ENCODE data around the gene SAMD11.
"Not testable (repeated sequence)": the region's sequence is repeated elsewhere in the genome, so short reads cannot be mapped to it uniquely, and the experiment has no call there.

Gene SAMD11

DNA sequence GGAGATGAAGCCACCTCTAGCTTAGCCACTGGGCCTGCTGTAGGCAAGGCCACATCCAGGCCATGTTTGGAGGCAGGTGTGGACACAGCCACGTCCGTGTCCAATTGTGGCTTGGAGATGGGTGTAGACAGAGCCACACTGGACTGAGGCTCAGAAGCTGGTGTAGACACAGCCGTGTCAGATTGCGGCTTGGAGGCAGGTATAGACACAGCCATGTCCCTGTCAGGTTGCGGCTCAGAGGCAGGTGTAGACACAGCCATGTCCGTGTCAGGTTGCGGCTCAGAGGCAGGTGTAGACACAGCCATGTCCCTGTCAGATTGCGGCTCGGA is 56.0 kb downstream of the SAMD11 start:
- DNase-seq (ENCODE audit: low read depth in 1 of 2, low spot score in 1 of 2), result no peak
- TF ChIP-seq JUND (IDR thresholded peaks at IDR 0.05; ENCODE audit: low read depth), result no peak
- in situ Hi-C loops (cut with HindIII; ENCODE audit: low pct_unique_long_range_greater_than_20kb, low sequenced_read_pairs), result no loop called here

DNA sequence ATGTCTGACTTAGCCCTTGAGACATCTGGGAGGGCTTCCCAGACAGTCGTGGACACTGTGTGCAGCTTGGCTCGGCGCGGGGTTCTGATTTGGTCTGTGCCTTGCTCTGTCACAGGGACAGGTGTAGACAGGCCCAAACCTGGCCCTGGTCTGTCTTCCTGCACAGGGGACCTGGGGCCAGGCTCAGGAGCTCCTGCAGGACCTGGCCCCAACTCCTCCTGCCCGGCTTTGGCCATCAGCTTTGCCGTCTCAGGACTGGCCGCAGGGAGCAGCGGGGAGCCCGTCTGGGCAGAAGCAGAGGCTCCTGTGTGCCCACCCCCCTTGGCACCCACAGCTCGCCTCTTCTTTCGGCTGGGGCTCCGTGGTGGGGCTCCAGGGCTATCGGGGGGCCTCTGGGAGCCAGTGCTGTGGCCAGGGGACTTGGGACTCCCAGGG is 56.4 kb downstream of the SAMD11 start:
- in situ Hi-C loops (cut with HindIII; ENCODE audit: low pct_unique_long_range_greater_than_20kb, low sequenced_read_pairs), result no loop called here
- no peak for TF ChIP-seq JUND (IDR thresholded peaks at IDR 0.05; ENCODE audit: low read depth)
- DNase-seq (ENCODE audit: low read depth in 1 of 2, low spot score in 1 of 2), result no peak

DNA sequence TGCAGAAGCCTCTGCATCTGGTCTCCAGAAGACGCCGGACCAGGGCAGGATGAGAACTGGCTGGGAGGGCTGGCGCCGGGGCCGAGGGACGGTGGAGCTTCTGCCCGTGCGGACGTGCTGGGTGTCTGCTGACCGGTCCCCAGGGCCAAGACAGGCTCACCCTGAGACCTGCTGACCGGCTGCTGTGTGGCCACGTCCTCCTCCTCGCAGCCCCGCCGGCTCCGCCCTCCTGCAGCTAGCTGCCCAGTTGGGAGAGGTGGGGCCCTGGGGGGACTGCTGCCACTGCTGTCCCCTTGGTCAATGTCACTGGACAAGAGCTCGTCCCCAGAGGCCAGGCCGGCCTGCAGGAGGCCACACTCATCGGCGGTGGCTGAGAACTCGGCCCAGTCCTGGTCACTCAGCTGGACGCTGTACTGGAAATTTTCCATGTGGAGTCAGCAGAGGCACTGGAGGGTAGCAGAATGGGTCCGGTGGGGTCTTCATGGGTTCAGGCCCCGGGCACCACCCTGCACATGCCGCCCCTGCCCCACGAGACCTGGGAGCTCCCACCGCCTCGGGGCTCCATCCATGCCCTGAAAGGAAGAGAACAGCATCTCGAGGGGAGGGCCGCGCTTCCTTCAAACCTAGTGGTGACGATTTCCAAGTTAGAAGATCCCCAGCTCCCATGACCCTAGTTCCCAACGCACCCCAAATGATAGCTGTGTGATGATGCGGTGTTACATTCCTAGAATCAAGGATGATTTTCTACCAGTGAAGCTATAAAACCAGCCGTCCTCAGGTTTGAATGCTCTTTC is 57.1 kb downstream of the SAMD11 start:
- TF ChIP-seq JUND (IDR thresholded peaks at IDR 0.05; ENCODE audit: low read depth), result no peak
- in situ Hi-C loops (cut with HindIII; ENCODE audit: low pct_unique_long_range_greater_than_20kb, low sequenced_read_pairs), result no loop called here
- no peak for DNase-seq (ENCODE audit: low read depth in 1 of 2, low spot score in 1 of 2)

DNA sequence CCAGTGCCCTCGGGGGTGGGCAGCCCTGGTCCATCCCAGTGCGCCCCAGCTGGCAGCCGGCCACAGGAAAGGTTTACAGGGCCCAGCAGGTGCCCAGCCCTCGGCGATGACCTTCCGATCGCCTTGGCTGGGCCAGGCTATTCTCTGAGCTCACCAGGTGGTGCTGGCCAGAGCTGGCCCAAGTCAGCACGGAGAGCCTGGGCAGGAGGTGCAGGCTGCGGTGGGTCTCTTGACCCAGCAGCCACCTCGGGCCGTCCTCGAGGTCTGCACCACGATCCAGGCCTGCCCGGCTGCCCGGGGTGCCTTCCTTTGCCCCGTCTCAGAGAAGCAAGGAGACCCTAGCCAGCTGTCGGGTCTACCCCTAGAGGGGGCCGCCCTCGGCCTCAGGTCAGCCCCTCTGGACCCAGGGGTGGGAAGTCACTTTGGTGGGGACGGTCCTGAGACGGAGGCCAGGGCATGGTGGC is 57.8 kb downstream of the SAMD11 start:
- DNase-seq (ENCODE audit: low read depth in 1 of 2, low spot score in 1 of 2), result no peak
- TF ChIP-seq JUND (IDR thresholded peaks at IDR 0.05; ENCODE audit: low read depth), result no peak
- in situ Hi-C loops (cut with HindIII; ENCODE audit: low pct_unique_long_range_greater_than_20kb, low sequenced_read_pairs), result no loop called here

DNA sequence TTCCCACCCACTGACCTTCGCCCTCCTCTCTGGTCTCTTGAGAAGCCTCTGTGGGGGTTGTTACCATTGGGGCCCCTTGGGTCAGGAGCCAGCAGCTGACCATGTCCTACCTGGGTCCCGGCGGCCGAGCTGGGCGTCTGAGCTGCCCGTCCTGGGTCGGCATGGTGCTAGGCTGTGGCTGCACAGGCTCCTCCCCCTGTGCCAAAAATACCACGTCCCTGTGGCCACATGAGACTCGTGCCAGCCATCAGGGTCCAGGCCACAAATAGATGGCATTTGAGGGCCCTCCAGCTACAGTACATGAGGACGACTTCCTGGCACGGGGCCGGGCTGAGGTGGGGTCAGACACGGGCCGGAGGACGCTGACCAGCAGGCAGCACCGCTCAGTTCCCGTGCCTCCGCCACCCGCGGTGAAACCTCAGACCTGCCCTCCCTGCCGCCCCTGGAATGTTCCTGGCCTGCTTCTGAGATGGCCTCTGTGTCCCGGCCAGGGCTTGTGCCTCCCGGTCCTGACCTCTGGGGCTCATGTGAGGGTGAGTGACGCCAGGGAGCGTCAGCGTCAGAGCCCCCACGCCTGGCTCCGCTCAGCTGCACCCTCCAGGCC is 58.3 kb downstream of the SAMD11 start, which contains the start of gene PERM1:
TSS of gene PERM1 (minus strand) at position 139 of the 604 bp plus-strand sequence. CDS start 1,064 bp downstream, outside the sequence.
- in situ Hi-C loops (cut with HindIII; ENCODE audit: low pct_unique_long_range_greater_than_20kb, low sequenced_read_pairs), result no loop called here
- DNase-seq (ENCODE audit: low read depth in 1 of 2, low spot score in 1 of 2), result no peak
- TF ChIP-seq JUND (IDR thresholded peaks at IDR 0.05; ENCODE audit: low read depth), result no peak

DNA sequence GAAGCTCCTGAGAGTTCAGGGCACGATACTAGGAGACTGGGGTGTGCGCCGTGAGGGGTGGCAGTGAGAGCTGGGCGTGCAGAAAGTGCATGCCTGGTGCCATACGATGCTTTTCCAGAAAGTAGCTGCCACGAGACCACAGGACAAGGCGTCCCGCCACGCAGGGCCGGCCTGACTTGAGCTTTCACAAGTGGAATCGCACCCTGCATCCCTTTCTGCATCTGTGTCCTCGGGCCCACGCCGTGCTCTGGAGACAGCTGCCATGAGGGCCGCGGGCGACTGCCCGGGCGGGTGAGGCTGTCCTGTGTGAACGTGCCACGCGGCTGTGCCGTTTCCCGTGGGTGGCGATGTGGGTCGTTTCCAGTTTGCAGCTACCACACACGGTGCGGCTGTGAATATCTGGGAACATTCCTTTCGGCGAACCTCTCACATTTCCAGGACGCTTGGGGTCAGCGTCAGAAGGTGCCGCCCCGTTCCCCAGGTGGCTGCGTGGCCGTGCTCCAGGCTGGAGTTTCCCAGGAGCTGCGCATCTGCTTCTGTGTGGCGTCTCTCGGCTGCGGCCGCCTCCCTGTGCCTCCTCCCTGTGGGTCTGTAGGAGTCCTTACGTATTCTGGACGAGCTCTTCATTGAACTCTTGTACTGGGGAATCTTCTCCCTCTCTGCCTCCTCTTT is 59.2 kb downstream of the SAMD11 start:
- DNase-seq (ENCODE audit: low read depth in 1 of 2, low spot score in 1 of 2), result no peak
- no peak for TF ChIP-seq JUND (IDR thresholded peaks at IDR 0.05; ENCODE audit: low read depth)
- in situ Hi-C loops (cut with HindIII; ENCODE audit: low pct_unique_long_range_greater_than_20kb, low sequenced_read_pairs), result no loop called here

DNA sequence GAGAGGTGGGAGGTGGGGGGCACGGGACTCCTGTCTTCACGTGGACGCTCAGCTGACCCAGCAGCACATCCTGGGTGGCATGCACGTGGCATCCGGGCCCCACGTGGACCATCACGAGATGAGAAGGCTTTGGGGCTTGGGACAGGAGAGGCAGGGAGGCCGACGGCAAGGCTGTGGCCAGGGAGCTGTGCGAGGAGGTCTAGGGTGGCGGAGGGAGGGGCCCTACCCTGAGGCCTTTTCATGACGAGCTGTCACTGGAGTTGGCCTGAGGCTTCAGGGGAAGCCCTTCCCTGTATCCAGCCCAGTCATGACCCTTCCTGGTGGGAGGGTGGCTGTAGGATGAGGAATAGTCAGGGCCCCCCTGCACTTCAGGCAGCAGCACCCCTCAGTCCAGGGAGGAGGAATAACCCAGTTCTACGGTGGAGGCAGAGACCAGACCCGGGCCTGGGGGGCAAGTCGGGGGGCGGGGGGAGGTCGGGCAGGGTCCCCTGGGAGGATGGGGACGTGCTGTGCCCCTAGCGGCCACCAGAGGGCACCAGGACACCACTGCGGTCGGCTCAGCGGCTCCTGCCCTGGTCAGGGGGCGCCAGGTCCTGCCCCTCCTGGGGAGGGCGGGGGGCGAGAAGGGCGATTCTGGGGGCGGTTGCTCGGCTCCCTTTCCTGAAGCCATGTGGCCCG is 60.2 kb downstream of the SAMD11 start:
- DNase-seq (ENCODE audit: low read depth in 1 of 2, low spot score in 1 of 2), result no peak
- TF ChIP-seq JUND (IDR thresholded peaks at IDR 0.05; ENCODE audit: low read depth), result no peak
- in situ Hi-C loops (cut with HindIII; ENCODE audit: low pct_unique_long_range_greater_than_20kb, low sequenced_read_pairs), result no loop called here

DNA sequence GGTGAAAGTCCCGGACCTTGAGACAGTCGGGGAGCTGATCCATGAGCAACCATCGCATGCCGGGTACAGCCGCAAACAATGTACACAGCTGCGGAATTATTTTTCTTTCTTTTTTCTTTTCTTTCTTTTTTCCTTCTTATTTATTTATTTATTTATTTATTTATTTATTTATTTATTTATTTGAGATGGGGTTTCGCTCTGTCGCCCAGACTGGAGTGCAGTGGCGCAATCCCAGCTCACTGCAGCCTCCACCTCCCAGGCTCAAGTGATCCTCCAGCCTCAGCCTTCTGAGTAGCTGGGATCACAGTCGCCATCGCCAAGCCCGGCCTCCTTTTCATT is 60.7 kb downstream of the SAMD11 start:
- TF ChIP-seq JUND (IDR thresholded peaks at IDR 0.05; ENCODE audit: low read depth), result no peak
- in situ Hi-C loops (cut with HindIII; ENCODE audit: low pct_unique_long_range_greater_than_20kb, low sequenced_read_pairs), result no loop called here
- DNase-seq (ENCODE audit: low read depth in 1 of 2, low spot score in 1 of 2), result no peak

DNA sequence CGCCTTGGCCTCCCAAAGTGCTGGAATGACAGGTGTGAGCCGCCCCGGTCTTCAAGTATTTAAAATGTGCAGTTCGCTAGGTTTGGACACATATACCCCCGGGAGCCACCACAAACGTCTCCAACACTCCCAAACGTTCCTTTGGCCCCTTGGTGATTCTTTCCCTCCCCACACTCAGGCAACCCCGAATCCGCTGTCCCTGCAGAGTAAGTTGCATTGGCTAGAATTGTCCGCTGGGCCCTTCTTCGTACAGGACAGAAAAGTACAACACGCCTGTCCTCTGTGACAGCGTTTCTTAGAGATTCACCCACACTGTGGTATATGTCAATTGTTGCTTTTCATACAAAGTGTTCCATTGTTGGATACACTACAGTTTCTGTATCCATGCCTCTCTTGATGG is 61.4 kb downstream of the SAMD11 start:
- in situ Hi-C loops (cut with HindIII; ENCODE audit: low pct_unique_long_range_greater_than_20kb, low sequenced_read_pairs), result no loop called here
- TF ChIP-seq JUND (IDR thresholded peaks at IDR 0.05; ENCODE audit: low read depth), result no peak
- no peak for DNase-seq (ENCODE audit: low read depth in 1 of 2, low spot score in 1 of 2)

DNA sequence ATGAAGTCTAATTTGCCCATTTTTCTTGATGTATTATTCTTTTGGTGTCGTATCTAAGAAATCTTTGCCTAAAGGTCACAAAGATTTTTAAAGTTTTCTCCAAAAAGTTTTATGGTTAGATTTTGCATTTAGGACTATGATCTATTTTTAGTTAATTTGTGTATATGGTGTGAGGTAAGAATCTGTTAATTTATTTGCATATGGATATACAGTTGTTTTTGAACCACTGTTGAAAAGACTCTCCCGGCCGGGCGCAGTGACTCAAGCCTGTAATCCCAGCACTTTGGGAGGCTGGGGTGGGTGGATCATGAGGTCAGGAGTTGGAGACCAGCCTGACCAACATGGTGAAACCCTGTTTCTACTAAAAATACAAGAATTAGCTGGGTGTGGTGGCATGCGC is 64.3 kb downstream of the SAMD11 start:
- DNase-seq (ENCODE audit: low read depth in 1 of 2, low spot score in 1 of 2); in situ Hi-C loops (cut with HindIII; ENCODE audit: low pct_unique_long_range_greater_than_20kb, low sequenced_read_pairs): not testable (repeated sequence)

DNA sequence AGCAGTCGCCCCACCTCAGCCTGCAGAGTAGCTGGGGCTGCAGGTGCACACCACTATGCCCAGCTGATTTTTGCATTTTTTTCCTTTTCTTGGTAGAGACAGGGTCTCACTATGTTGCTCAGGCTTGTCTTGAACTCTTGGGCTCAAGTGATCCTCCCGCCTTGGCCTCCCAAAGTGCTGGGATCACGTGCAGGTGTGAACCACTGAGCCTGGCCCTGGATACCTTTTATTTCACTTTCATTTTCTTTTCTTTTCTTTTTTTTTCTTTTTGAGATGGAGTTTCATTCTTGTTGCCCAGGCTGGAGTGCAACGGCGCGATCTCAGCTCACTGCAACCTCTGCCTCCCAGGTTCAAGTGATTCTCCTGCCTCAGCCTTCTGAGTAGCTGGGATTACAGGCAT is 67.6 kb downstream of the SAMD11 start:
- DNase-seq (ENCODE audit: low read depth in 1 of 2, low spot score in 1 of 2); in situ Hi-C loops (cut with HindIII; ENCODE audit: low pct_unique_long_range_greater_than_20kb, low sequenced_read_pairs): not testable (repeated sequence)

DNA sequence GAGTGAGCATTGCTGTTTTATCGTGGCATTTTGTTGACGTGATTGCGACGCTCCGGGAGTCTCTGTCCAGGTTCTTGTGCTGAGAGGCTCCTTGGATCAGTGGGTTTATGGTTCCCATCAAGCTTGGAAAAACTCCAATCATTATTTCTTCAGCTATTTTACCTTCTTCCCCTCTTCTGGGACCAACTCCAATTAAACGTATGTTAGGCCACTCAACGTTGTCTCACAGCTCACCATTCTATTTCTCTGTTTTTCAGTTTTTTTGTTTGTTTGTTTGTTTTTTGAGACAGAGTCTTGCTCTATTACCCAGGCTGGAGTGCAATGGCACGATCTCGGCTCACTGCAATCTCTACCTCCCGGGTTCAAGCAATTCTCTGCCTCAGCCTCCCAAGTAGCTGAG is 68.2 kb downstream of the SAMD11 start:
- DNase-seq (ENCODE audit: low read depth in 1 of 2, low spot score in 1 of 2), result no peak
- TF ChIP-seq JUND (IDR thresholded peaks at IDR 0.05; ENCODE audit: low read depth), result no peak
- in situ Hi-C loops (cut with HindIII; ENCODE audit: low pct_unique_long_range_greater_than_20kb, low sequenced_read_pairs), result no loop called here

DNA sequence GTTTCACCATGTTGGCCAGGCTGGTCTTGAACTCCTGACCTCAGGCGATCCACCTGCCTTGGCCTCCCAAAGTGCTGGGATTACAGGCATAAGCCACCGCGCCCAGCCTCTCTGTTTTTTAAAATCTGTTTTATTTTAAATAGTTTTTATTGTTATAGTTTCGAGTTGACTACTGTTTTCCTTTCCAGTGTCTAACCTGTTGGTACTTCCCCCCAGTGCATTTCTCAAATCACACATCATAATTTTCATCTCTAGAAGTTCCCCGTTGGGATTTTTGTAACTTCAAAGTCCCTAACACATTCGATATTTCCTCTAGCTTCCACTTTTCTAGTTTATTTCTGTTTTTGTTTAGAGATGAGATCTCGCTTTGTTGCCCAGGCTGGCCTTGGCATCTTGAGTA is 68.6 kb downstream of the SAMD11 start:
- TF ChIP-seq JUND (IDR thresholded peaks at IDR 0.05; ENCODE audit: low read depth), result no peak
- in situ Hi-C loops (cut with HindIII; ENCODE audit: low pct_unique_long_range_greater_than_20kb, low sequenced_read_pairs), result no loop called here
- DNase-seq (ENCODE audit: low read depth in 1 of 2, low spot score in 1 of 2), result no peak
